Measurements from ENCODE around the gene DCST1. TPM values are rescaled to one million over a fixed set of nuclear protein-coding genes. Genes with fewer than 3 reads are reported as not detected.

The DCST1 gene
- total and polyA plus RNA-seq, 12 donors = not detected

GRCh38 chr1:155018617-155019348 lies 14.8 kb upstream of the DCST1 start:
- no peaks in the 10 kb centered on the region for H3K9me3 ChIP-seq (replicated peaks in 1 of 3)
- peak in 3 of 7 donors; percentile 16 to 60 (median 28) for DNase-seq
- H3K4me1 ChIP-seq (replicated peaks in 1 of 2) = peaks cover 16 to 27% of the 10 kb centered on the region in 2 donors
- no peak overlapping the region for H3K27ac ChIP-seq
- H3K27me3 ChIP-seq = no peaks in the 10 kb centered on the region
- peaks cover 0 to 24% of the 10 kb centered on the region in 2 donors for H3K36me3 ChIP-seq (replicated peaks in 1 of 2)
- TF ChIP-seq POLR2A (IDR thresholded peaks at IDR 0.05) = no peak
- no peak for TF ChIP-seq CTCF (IDR thresholded peaks at IDR 0.05)
- intact Hi-C loops (cut with DNase I) = no loop called here
- no peak overlapping the region for H3K4me3 ChIP-seq
- 80 to 82% (median 81%) methylated on average over 7 to 8 of the region's 8 CpGs for WGBS, 4 donors

DNA sequence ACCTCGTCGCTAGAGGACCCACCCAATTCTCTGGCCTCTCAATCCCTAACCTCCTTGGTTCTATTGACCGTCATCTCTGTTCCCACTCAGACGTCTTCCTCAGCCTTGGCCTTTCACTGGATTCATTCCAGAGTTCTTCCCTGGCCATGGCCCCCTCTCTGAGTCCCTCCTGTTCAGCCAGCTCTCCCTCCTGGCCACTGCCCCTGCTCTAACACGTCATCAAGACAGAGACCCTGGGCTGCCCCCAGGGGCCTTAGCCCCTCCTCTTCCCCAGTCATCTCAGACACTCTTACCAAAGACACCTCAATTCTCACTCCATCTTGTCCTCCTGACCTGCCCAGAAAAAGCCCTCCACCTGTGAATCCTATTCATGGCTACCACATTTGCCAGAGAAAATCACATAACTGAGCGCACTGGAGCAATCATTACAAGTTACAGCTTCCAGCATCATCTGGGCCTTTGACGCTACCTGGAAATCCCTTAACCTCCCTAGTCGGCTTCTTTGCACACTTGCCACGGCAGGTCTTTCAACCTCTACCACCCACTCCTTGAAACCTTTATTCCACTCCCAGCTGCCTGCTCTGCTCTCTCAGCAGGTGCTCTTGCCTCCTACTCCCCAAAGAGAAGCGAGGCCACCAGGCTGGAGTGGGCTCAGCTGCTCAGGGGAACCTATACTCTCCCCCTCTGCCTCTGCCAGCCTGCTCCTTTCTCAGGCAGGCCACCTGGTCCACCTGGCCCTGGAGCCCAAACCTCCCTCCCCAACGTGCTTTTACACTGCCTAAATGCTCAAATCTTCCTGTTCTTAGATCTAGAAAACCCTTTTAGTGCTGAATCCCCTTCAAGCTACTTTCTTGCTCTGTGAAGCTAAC lies 14.0 kb upstream of the DCST1 start:
- no peaks in the 10 kb centered on the region for H3K27me3 ChIP-seq
- peak in 1 of 7 donors; percentile 54 for DNase-seq
- H3K9me3 ChIP-seq (replicated peaks in 1 of 3) = no peaks in the 10 kb centered on the region
- peaks cover 0 to 22% of the 10 kb centered on the region in 2 donors for H3K36me3 ChIP-seq (replicated peaks in 1 of 2)
- H3K27ac ChIP-seq = no peak overlapping the region
- peaks cover 16 to 24% of the 10 kb centered on the region in 2 donors for H3K4me1 ChIP-seq (replicated peaks in 1 of 2)
- H3K4me3 ChIP-seq = no peak overlapping the region
- intact Hi-C loops (cut with DNase I) = no loop called here
- TF ChIP-seq CTCF (IDR thresholded peaks at IDR 0.05) (no peak), POLR2A (IDR thresholded peaks at IDR 0.05) (no peak)
- WGBS, 4 donors = 72 to 77% (median 72%) methylated on average over 11 of the region's 11 CpGs

DNA sequence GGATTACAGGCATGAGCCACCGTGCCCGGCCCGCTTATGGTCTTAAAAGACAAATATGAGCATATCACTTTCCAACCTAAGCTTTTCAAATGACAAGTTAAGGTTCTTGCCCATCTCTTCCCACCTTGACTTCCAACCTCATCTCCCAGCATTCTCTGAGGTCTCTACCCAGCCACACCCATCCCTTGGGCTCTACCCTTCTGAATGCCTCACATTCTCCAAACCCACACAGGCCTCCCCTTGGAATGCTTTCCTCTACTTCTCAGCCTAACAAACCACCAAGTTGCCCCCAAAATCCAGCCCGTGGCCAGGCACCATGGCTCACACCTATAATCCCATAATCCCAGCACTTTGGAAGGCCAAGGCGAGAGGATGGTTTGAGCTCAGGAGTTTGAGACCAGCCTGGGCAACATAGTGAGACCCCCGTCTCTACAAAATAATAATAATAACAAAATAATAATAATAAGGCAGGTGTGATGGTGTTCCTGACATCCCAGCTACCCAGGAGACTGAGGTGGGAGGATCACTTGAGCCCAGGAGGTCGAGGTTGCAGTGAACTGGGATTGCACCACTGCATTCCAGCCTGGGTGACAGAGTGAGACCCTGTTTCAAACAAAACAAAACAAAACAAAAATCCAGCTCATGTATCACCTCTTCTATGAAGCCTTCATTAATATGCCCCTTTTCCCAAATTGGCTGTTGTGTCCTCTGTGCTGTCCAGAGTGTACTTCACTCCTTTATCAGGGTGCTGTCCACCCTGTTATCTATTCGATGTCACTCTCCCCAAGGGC lies 11.3 kb upstream of the DCST1 start:
- no peak overlapping the region for H3K4me3 ChIP-seq
- no peak overlapping the region for H3K27ac ChIP-seq
- WGBS, 4 donors = 77 to 79% (median 78%) methylated on average over 8 of the region's 8 CpGs
- no peak for DNase-seq
- no peaks in the 10 kb centered on the region for H3K9me3 ChIP-seq (replicated peaks in 1 of 3)
- H3K36me3 ChIP-seq (replicated peaks in 1 of 2) = no peaks in the 10 kb centered on the region
- H3K27me3 ChIP-seq = no peaks in the 10 kb centered on the region
- TF ChIP-seq POLR2A (IDR thresholded peaks at IDR 0.05) (no peak), CTCF (IDR thresholded peaks at IDR 0.05) (no peak)
- H3K4me1 ChIP-seq (replicated peaks in 1 of 2) = peaks cover 8 to 14% of the 10 kb centered on the region in 2 donors
- intact Hi-C loops (cut with DNase I) = no loop called here

DNA sequence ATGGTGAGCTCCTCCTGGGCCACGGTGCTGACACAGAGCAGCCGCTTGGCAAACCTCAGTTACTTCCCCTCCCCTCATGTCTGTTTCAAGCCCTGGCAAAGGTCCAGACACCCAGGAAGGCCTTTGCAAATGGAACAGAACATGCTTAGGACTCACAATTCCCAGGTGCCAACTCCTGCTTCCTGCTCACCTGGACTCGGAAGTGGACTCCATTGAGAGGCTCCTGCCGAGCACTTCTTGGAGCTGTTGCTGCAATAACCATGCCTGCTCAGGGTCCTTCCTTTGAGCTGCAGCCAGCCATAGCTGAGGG lies 10.7 kb upstream of the DCST1 start:
- H3K36me3 ChIP-seq (replicated peaks in 1 of 2) = no peaks in the 10 kb centered on the region
- TF ChIP-seq CTCF (IDR thresholded peaks at IDR 0.05) (no peak), POLR2A (IDR thresholded peaks at IDR 0.05) (no peak)
- H3K4me1 ChIP-seq (replicated peaks in 1 of 2) = peaks cover 5 to 9% of the 10 kb centered on the region in 2 donors
- H3K4me3 ChIP-seq = no peak overlapping the region
- H3K27me3 ChIP-seq = no peaks in the 10 kb centered on the region
- H3K9me3 ChIP-seq (replicated peaks in 1 of 3) = no peaks in the 10 kb centered on the region
- intact Hi-C loops (cut with DNase I) = no loop called here
- peak; percentile 60 to 88 (median 85) for DNase-seq
- WGBS, 4 donors = 29 to 41% (median 33%) methylated on average over 3 to 4 of the region's 4 CpGs
- no peak overlapping the region for H3K27ac ChIP-seq
